GM23338 (cell line): ENCODE results near the gene VAMP8. TPM values are rescaled to one million over a fixed set of nuclear protein-coding genes. Genes with fewer than 3 reads are reported as not detected.
A peak's percentile ranks its signal among the peaks of the same experiment; 100 is the strongest.

Experiments
- ATAC-seq: fragments of 200-7000 bp; cut with Tn5 transposase; 3 replicates; pipeline ENCODE4 v1.9.1; 2020
- DNase-seq: peaks from one replicate; pipeline ENCODE4 v3.0.0-alpha.2; 2015; ENCODE audit warnings: low spot score
- H2AFZ ChIP-seq: fragments of 200-600 bp; sonication (generic); 2 replicates; pipeline ENCODE4 v1.8.0; 2016; ENCODE audit warnings: antibody characterized with exemption, mild to moderate bottlenecking, moderate library complexity
- H3F3A ChIP-seq: fragments of 200-600 bp; sonication (generic); replicated peaks from 2 replicates; pipeline ENCODE4 v1.8.0; 2017; ENCODE audit warnings: antibody characterized with exemption, mixed run types, low read depth
- H3K27ac ChIP-seq: fragments of 200-600 bp; sonication (generic); 2 replicates; pipeline ENCODE4 v1.6.1; 2016; ENCODE audit warnings: low read depth
- H3K27me3 ChIP-seq: fragments of 200-600 bp; sonication (generic); 2 replicates; pipeline ENCODE4 v1.8.0; 2016; ENCODE audit warnings: mild to moderate bottlenecking, mixed run types, moderate library complexity; ENCODE audit not compliant: insufficient read depth
- H3K36me3 ChIP-seq: fragments of 200-600 bp; sonication (generic); 2 replicates; pipeline ENCODE4 v1.8.0; 2016; ENCODE audit warnings: mild to moderate bottlenecking; ENCODE audit not compliant: insufficient read depth
- H3K4me1 ChIP-seq: fragments of 200-600 bp; sonication (generic); 2 replicates; pipeline ENCODE4 v1.8.0; 2016; ENCODE audit warnings: mild to moderate bottlenecking, moderate library complexity; ENCODE audit not compliant: insufficient read depth
- H3K4me2 ChIP-seq: fragments of 200-600 bp; sonication (generic); 2 replicates; pipeline ENCODE4 v1.7.1; 2017; ENCODE audit warnings: mixed run types
- H3K4me3 ChIP-seq: fragments of 200-600 bp; sonication (generic); 2 replicates; pipeline ENCODE4 v1.6.1; 2016; ENCODE audit warnings: mixed run types
- H3K79me2 ChIP-seq: fragments of 200-600 bp; sonication (generic); replicated peaks from 2 replicates; pipeline ENCODE4 v1.8.0; 2017; ENCODE audit warnings: mild to moderate bottlenecking; ENCODE audit not compliant: insufficient read depth
- H3K9me2 ChIP-seq: fragments of 200-600 bp; sonication (generic); 2 replicates; pipeline ENCODE4 v1.8.0; 2017; ENCODE audit not compliant: insufficient read depth
- H4K20me1 ChIP-seq: fragments of 200-600 bp; sonication (generic); replicated peaks from 2 replicates; pipeline ENCODE4 v1.8.0; 2017; ENCODE audit warnings: mild to moderate bottlenecking; ENCODE audit not compliant: insufficient read depth
- H3K27ac Mint-ChIP-seq: 2 replicates; pipeline ENCODE4 v1.8.0; 2020; ENCODE audit warnings: inconsistent platforms, mild to moderate bottlenecking, moderate library complexity, mixed read lengths
- H3K27me3 Mint-ChIP-seq: 3 replicates; pipeline ENCODE4 v1.8.0; 2022; ENCODE audit warnings: low read depth, mild to moderate bottlenecking, moderate library complexity, mixed read lengths, inconsistent platforms; ENCODE audit not compliant: insufficient read depth, poor library complexity
- H3K36me3 Mint-ChIP-seq: 3 replicates; pipeline ENCODE4 v1.8.0; 2021; ENCODE audit warnings: low read depth, mild to moderate bottlenecking, inconsistent platforms, moderate library complexity, mixed read lengths
- H3K4me1 Mint-ChIP-seq: 3 replicates; pipeline ENCODE4 v1.8.0; 2020; ENCODE audit warnings: mild to moderate bottlenecking, inconsistent platforms, mixed read lengths
- H3K4me3 Mint-ChIP-seq: 3 replicates; pipeline ENCODE4 v1.8.0; 2021; ENCODE audit warnings: moderate library complexity, mild to moderate bottlenecking, inconsistent platforms, mixed read lengths
- H3K9me3 Mint-ChIP-seq: 3 replicates; pipeline ENCODE4 v1.8.0; 2020; ENCODE audit warnings: moderate library complexity, mild to moderate bottlenecking, inconsistent platforms, mixed read lengths
- CREB1 ChIP-seq: fragments of 250-450 bp; sonication (Bioruptor Pico); IDR thresholded peaks from 2 replicates; pipeline ENCODE4 v1.5.0; 2020; ENCODE audit warnings: low read depth, mild to moderate bottlenecking, moderate library complexity
- ETS1 ChIP-seq: IDR thresholded peaks from 2 replicates; pipeline ENCODE4 v1.6.1; 2016; ENCODE audit warnings: antibody characterized with exemption
- EZH2 ChIP-seq: fragments of 200-600 bp; sonication (generic); IDR thresholded peaks from one replicate; pipeline ENCODE4 v1.8.0; 2017; ENCODE audit warnings: antibody characterized with exemption, mild to moderate bottlenecking, low read depth; ENCODE audit not compliant: unreplicated experiment
- EZH2phosphoT487 ChIP-seq: fragments of 200-600 bp; sonication (generic); IDR thresholded peaks from one replicate; pipeline ENCODE4 v1.8.1; 2018; ENCODE audit warnings: antibody characterized with exemption; ENCODE audit not compliant: unreplicated experiment
- JUNB ChIP-seq: IDR thresholded peaks from one replicate; pipeline ENCODE4 v1.6.1; 2016; ENCODE audit warnings: antibody characterized with exemption; ENCODE audit not compliant: unreplicated experiment
- NANOG ChIP-seq: IDR thresholded peaks from 2 replicates; pipeline ENCODE4 v1.6.1; 2016; ENCODE audit warnings: antibody characterized with exemption, borderline replicate concordance
- POLR2AphosphoS5 ChIP-seq: IDR thresholded peaks from 2 replicates; pipeline ENCODE4 v1.6.1; 2016; ENCODE audit warnings: antibody characterized with exemption, low read depth
- REST ChIP-seq: IDR thresholded peaks from one replicate; pipeline ENCODE4 v1.6.1; 2018; ENCODE audit warnings: antibody characterized with exemption; ENCODE audit not compliant: unreplicated experiment
- STAT1 ChIP-seq: IDR thresholded peaks from one replicate; pipeline ENCODE4 v1.6.1; 2016; ENCODE audit warnings: antibody characterized with exemption; ENCODE audit not compliant: unreplicated experiment
- ZNF114 ChIP-seq: fragments of 250-450 bp; sonication (Bioruptor Pico); IDR thresholded peaks from 2 replicates; pipeline ENCODE4 v1.5.0; 2020; ENCODE audit warnings: mild to moderate bottlenecking, moderate library complexity
- ZNF331 ChIP-seq: fragments of 250-450 bp; sonication (Bioruptor Pico); IDR thresholded peaks from 2 replicates; pipeline ENCODE4 v1.5.0; 2020; ENCODE audit warnings: low read depth, mild to moderate bottlenecking, moderate library complexity
- polyA plus RNA-seq: library from polyadenylated mRNA; unstranded; fragments of >200 nt; fragmentation: Nextera tagmentation; extraction: Ambion mirVana; gene quantifications from 2 replicates; pipeline ENCODE4 v1.2.1, GENCODE V29; 2016
- total RNA-seq: library from RNA; depleted of rRNA; stranded (reverse); fragments of >200 nt; shearing (Covaris generic); gene quantifications from 2 replicates; pipeline ENCODE4 v1.2.3, GENCODE V29; 2014

VAMP8 gene
- total and polyA plus RNA-seq, 2 experiments from 2014 or later = 16.3 to 71.7 TPM

- Mint-ChIP-seq H3K36me3 (peaks cover 78% of the 10 kb centered on the region), H3K4me3 (peak overlapping the region; percentile 98), H3K27ac (no peak overlapping the region), H3K4me1 (peaks cover 42% of the 10 kb centered on the region), H3K27me3 (peaks cover 21% of the 10 kb centered on the region), H3K9me3 (no peaks in the 10 kb centered on the region)
- Histone ChIP-seq H3K4me2 (peak overlapping the region; percentile 96), H4K20me1 (peaks cover 38% of the 10 kb centered on the region), H3K27ac (peak overlapping the region; percentile 100), H3K4me1 (peaks cover 21% of the 10 kb centered on the region), H3K4me3 (peak overlapping the region; percentile 92), H3K9me2 (no peaks in the 10 kb centered on the region), H3K36me3 (peaks cover 59% of the 10 kb centered on the region), H2AFZ (no peak overlapping the region), H3K27me3 (no peaks in the 10 kb centered on the region), H3K79me2 (peaks cover 45% of the 10 kb centered on the region), H3F3A (peaks cover 70% of the 10 kb centered on the region)
- no peak for TF ChIP-seq ZNF114 (CRISPR knock-in tag)
- no peak for TF ChIP-seq EZH2
- no peak for TF ChIP-seq ZNF331
- TF ChIP-seq NANOG = no peak
- TF ChIP-seq JUNB = no peak
- TF ChIP-seq CREB1 (CRISPR knock-in tag) = no peak
- no peak for TF ChIP-seq REST
- TF ChIP-seq EZH2phosphoT487 = no peak
- TF ChIP-seq STAT1 = no peak
- no peak; the same call in none of the 2 replicates for TF ChIP-seq POLR2AphosphoS5
- TF ChIP-seq ETS1 = no peak
- DNase-seq (no peak), ATAC-seq (no peak)
Observed at GRCh38 chr2:85541753-85542457, 35.5 kb upstream of the VAMP8 start.

GRCh38 chr2:85542777-85543176 is 34.6 kb upstream of the VAMP8 start:
- H3K4me3 Mint-ChIP-seq = peak overlapping the region; percentile 98
- H3K27ac Mint-ChIP-seq = peak overlapping the region; percentile 45
- H3K36me3 Mint-ChIP-seq = peaks cover 81% of the 10 kb centered on the region
- Histone ChIP-seq H3K36me3 (peaks cover 59% of the 10 kb centered on the region), H3F3A (peaks cover 76% of the 10 kb centered on the region), H3K4me3 (peak overlapping the region; percentile 17; the same call in 1 of the 2 replicates), H4K20me1 (peaks cover 38% of the 10 kb centered on the region), H3K4me2 (peak overlapping the region; percentile 96; the same call in 1 of the 2 replicates), H3K9me2 (no peaks in the 10 kb centered on the region), H3K4me1 (peaks cover 16% of the 10 kb centered on the region), H3K27me3 (no peaks in the 10 kb centered on the region), H3K79me2 (peaks cover 44% of the 10 kb centered on the region), H2AFZ (no peak overlapping the region), H3K27ac (peak overlapping the region; percentile 100)
- H3K9me3 Mint-ChIP-seq = no peaks in the 10 kb centered on the region
- ATAC-seq (no peak), DNase-seq (no peak)
- no peak for TF ChIP-seq ETS1
- no peak for TF ChIP-seq REST
- H3K27me3 Mint-ChIP-seq = peaks cover 22% of the 10 kb centered on the region
- H3K4me1 Mint-ChIP-seq = peaks cover 34% of the 10 kb centered on the region
